LHCN-M2 (cell line): ENCODE results near the gene RER1. TPM values are rescaled to one million over a fixed set of nuclear protein-coding genes. Genes with fewer than 3 reads are reported as not detected.

Experiments used
- DNase-seq: peaks from one replicate; pipeline ENCODE4 v3.0.0-alpha.2; 2012; ENCODE audit warnings: low read depth
- total RNA-seq: library from RNA; depleted of rRNA; stranded (reverse); fragments of >200 nt; gene quantifications from 2 replicates; pipeline ENCODE4 v1.2.3, GENCODE V29; 2014

The RER1 gene
- total RNA-seq, 1 experiment from 2014 or later: 104 TPM

DNA sequence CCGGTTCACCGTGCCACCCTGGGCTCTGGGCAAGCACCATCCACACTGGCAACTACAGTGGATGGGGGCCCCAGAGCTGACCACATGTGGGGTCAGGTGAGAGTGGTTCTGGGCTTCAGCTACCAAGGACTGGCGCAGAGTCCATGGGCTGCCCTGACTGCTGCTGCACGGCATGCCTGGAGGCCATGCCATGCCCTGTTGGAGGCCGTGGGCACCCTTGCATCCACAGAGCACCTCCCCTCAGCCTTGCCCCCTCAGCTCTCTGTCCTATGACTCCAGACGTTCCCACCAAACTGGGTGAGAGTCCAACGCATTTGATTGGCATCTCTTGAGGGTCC is 15.7 kb upstream of the RER1 start:
- DNase-seq: no peak

DNA sequence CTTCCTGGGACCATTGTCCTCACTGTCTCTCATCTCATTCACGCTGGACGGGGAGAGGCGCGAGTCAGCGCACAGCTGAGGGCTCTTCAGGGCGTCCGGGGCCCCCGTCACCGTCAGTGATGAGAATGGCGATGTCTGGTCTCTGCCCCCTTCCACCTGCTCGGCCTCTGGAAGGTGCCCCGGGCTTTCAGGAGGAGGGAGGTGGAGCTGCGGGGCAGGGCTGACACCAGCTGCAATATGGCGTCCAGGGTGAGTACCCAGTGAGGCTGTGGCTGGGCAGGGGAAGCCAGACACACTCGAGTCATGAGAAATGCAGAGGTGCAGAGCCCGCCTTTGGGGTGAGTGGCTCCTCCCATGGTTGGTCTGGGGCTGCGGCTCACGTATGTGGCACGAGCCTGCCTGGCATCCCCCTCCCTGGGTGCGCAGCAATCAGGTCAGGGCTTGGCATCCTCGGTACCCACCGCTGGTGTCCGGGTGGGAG is 15.3 kb upstream of the RER1 start:
- no peak for DNase-seq

DNA sequence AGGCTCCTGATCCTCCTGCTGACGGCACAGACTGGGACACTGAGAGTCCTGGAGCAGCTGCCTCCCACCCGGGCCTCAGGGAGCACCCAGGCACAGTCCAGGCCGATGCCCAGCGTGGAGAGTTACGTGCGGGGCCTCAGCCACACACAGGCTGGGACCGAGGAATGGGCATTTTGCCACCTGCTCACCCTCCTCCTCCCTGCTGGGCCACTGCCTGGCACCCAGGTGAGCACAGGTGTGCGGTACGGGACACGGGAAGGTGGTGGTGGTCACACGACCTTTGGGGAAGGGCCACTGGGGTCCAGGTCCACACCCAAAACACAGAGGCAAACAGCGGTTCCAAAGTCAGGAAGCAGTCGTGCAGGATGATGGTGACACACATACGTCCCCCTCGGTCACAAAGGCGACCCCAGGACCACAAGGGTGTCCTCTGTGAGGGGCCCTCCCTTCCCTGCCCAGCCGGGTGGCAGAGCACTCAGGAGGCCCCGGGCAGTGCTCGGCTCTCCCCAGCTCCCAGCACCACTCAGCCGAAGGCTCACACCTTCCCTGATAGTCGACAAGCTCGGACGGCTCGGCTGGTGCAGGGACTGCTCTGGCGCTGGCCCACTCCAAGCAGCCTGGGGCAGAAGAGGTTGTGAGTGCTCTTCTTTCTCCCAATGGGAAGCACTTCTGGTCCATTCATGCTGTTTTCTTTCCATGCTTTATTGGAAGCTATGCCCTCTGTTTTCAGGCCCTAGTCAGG is 14.5 kb upstream of the RER1 start:
- DNase-seq: no peak

DNA sequence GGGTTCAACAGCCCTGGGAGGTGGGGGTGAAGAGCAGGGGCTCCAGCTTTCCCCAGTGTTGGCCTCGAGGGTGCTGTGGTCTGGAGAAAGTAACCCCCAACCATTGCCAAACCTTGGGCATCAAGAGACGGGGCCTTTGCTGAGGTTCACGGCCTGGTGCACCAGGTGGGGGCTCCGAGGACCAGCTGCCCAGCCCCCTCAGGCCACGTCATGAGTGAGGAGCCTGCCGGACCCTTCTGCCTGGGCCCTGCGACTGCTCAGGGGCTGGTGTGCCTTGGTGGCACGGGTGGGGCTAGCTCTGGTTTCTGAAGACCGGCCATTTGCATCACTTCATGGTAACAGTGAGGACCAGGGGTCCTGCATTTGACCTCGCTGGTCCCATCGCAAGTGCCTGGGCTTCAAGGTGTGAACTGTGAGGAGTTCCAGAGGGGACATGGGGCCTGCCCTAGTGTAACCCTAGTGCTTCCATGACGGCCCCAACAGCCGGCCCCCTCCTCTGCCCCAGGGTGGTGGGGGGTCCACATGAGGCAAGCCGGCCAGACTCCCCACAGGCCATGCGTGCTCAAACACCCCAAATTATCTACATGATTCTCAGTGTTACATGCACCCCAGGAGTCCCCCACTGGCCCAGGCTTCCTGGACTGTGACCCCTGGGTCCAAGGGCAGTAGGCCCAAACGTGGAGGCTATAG is 13.7 kb upstream of the RER1 start:
- no peak for DNase-seq

DNA sequence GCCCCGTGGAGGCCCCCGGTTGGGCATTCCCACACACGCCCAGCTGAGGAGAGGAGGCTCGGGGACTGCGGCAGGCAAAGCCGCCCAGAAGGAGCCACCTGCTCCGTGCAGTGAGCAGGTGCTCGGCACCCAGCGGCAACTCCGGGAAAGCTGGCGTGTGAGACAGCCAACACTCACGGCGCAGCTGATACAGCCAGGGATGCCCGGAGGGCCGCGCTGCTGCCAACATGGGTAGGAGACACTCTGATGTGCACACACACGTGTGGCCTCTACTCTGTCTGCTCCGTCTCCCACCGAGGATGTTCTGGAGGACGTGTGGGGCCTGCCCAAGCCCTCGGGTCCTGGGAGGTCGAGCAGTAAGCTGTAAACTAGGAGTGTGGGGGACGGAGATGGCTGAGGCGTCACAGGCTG is 13.2 kb upstream of the RER1 start:
- DNase-seq: no peak

DNA sequence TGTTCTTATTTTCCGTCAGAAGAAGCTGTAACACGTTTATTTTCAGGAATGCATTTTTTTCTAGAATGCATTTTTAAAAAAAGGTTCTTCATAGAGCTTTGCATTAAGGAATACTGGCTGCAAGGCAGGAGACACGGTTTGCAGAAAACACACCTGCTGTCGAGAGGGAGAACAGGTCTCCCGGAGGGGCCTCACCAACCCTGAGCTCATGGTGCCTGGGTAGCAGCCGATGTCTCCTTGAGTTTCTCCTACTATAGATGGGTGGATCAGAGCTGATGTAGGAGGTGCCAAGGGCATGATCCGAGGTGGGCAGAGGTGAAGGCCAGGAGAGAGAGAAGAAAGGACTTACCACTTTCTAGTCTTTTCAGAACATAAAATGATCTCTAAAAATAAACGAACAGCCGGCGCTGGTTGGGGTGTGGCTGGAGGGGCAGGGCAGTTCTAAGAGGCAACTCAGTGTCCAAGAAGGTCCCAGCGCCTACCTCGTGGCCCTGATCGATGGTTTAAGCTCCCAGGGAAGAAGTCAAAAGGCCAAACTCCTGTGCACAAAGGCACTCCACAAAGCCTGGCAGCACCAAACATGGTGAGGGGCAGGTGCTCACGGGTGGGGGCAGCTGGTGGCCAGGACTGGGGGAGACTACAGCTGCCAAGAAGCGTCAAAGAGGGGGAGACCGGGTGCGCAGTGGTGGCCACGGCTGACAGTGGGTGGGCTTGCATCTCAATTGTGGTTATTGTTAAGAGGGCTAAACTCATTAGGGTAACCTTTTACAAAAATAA is 12.5 kb upstream of the RER1 start:
- DNase-seq: no peak

DNA sequence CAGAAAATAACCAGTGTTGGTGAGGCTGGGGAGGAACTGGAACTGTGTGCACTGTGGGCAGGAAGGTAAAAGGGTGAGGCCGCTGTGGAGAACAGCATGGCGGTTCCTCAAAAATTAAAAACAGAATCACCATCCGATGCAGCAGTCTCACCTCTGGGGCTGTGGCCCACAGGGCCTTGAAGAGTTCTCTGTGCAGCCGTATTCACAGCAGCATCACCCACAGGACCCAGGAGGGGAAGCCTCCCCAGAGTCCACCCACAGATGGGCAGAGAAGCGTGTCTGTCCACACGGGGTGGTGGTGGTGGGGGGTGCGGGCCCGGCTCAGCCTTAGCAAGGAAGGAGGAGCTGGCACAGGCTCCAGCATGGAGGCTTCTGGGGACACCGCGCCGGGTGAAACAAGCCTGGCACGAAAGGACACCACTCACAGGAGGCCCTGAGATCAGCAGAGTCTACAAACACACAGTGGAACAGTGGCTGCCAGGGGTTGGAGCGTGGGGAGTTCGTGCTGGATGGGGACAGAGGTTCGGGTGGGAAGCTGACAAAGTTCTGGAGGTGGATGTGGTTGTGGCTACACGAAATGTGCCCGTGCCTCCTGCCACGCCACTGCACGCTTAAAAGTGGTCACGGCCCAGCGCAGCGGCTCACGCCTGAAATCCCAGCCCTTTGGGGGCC is 11.8 kb upstream of the RER1 start:
- DNase-seq: no peak

DNA sequence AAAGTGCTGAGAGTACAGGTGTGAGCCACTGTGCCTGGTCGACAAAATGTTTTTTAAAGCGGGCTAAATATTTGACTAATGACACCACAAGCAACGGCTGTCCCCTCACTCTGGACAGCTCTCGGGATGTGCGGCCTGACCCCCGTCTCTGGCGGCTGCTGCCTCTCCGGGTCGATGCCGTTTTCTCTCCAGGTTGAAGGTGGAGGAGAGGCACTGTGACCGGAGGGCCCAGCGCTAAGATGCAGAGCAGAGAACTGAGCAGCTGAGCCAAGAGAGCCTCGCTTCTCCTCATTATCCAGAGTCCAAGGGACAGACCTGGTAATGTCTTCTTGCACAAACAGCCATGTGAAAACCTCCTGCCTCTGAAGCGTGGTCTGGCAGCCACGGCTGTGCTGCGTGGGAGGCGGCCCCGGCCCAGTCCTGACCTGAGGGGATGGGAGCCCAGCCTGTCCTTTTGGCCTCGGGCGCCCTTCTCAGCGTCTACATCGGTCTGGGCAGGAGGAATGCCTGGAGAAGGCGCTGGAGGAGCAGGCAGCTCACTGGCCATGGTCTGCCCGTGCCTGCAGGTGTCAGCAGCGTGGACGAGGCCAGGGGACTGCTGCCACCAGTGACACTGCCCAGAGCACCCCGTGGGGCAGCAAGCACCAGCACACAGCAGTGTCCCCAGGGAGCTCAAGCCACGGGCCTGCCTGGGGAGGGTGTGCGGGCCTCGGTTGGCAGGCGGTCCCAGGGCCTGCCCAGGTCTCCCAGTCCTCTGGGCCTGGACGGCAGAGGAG is 10.6 kb upstream of the RER1 start:
- DNase-seq: no peak

DNA sequence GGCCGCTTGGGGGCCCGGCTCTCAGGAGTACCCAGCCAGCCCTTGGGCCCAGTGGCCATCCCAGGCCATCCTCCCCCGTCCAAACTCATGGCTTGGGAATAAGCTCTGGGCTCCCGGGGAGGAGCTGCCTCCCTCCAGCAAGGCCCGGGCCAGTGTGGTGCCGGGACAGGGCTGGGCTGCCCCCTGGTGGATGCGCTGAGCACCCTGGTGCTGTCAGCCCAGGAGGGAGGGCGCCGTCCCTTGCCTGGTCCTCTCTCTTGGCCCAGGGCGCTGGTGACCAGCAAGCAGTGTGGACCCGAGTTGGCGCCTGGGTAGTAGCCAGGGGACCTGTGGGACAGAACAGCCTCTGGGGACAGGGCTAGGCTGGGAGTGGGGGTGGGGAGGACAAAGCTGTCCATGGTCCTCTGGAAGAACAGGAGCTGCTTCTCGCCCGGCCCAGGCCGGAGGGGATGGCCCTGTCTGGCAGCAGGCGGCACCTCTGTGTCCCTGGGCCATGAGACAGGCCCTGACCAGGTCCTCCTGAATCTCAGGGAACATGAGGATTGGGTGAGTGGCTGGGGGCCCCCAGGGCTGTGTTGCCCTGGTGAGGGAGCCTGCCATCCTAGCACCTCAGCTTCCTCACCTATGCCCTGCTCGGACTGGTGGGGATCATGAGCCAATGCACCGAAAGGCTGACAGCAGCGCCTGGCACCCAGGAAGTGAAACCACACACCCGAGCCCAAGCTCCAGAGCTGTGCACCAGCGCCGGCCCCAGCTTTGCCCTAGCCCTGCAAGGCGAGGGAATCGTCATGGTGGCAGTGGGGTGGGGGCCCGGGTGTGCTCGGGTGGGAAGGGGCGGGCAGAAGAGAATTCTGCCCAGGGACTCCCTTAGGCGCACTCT is 9.7 kb upstream of the RER1 start:
- peak; percentile 63 for DNase-seq

DNA sequence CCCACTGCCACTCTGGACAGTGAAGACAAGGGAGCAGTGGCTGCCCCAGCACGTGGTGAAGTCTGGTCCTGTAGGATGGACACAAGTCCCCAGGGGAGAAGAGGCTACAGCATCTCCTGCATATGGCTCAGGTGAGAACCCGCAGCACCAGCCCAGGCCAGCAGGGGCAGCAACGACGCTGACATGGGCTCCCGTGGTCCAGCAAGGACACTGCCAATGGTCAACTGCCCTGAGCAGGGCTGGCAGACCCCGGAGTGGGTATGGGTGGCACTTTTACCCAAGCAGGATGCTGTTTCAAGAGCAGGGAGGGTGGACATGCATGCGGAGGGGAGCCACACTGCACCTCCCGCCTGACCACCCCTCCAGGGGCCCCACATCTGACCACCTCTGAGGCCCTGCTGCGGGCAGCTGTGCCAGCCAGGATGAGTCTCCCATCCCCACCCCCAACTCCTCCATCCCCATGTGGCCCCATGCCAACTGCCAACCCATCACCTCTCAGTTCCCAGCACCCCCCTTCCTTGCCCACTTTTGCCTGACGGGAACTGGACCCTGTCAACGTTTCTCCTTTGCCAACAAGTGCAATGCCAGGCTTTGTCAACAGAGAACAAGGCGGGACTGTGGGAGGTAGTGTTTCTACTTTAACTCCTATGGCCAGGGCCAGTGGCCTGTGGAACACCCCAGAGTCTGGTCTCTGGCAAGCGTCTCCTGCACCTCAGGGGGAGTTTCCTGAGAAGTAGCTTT is 8.8 kb upstream of the RER1 start:
- no peak for DNase-seq

DNA sequence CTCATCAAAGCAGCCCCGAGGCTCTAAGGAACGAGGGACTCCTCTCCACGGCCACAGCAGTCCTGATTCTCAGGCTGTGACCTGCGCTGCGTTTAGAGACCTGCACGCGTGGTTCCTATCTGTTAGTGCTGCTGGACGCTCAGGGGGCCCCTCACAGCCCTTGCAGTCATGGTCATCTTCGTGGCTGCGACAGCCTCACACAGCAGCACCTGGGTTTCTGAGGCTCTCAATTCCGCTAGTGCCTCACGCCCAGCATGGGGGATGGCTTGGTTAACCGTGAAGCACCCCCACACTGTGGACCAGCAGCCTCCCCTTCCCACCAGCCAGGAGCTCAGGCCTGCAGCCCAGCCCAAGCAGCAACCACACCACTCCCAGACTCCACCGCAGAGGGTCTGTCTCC is 8.1 kb upstream of the RER1 start:
- no peak for DNase-seq

DNA sequence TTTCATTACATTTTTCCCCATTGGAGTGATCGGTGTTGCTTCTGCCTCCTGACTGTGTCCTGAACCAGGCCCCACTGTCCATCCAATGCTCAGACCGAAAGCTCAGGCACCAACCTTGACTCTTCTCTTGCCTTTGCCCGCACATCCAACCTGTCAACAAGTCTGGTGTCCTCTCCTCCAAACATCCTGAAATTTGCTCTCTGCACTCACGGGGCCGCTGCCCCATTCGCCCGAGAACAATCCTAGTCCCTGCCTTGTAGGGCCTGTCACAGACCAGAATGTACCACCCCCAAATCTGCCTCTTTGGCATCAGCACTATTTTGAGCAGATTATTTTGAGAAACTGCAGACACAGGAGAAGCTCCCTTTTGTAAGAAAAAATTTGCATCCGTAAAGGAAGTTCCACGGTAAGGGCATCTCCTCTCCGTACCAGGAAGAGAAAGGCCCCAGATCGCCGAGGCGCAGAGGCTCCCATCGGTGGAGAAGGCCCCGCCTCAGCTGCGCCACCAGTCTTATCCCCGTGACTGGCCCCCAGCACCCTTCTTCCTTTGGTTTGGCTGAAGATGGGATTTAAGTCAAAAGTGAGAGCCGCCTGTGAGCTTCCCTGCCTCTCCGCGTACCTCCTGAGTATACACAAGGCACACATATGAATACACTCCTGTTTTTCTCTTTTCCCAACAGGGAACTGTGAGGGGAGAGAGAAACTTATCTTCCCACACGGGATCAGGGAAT is 7.3 kb upstream of the RER1 start:
- DNase-seq: no peak

DNA sequence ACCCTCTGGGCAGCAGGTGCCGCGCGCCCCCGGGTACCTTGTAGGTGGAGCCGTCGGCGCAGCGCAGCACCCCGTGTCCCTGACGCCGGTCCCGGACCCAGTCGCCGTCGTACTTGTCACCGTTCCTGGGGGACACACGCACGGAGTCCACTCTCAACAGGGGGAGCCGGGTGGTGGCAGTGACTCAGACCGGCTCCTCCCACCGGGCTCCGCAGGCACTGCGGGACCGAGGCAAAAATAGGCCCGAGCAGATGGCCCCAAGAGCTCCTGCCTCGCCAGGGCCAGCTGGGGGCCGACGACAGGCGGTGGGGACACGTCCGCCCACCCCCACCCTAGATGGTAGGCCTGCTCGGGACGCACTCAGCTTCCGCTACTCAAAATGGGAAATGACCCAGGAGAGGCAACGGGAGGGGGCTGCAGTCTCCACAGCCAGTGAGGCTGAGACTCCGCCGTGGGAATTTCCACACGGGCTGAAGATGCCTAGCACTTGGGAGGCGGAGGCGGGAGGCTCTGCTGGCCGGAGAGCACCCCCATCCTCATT is 6.6 kb upstream of the RER1 start:
- no peak for DNase-seq

DNA sequence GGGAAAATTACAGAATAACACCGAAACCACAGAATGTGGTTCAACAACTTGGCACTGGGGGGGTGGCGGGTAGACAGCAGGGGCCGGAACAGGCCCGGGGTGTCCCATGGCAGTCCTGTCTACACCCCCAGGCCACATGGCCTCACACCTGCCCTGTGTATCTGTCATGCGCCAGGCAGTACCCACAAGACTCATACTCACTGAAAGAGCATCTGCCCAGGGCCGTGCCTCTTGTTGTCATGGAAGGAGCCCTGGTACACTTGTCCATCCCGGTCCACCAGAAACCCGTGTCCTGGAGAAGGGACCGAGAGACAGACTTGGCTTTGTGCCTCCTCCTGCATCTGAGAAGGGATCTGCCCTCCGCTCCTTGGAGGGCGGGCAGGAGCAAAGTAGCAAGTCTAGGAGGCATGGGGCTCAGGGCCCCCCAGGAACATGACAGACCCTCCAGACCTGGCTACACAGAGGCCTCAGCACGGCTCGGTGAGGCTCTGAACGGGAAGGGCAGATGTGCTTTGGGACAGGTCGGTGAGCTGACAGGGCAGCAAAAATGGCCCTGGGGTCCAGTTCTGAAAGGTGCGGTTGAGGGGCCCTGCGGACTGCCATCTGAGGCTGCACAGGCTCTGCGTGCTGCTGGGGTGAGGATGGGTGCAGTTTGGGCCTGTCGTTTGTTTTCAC is 5.9 kb upstream of the RER1 start:
- no peak for DNase-seq

DNA sequence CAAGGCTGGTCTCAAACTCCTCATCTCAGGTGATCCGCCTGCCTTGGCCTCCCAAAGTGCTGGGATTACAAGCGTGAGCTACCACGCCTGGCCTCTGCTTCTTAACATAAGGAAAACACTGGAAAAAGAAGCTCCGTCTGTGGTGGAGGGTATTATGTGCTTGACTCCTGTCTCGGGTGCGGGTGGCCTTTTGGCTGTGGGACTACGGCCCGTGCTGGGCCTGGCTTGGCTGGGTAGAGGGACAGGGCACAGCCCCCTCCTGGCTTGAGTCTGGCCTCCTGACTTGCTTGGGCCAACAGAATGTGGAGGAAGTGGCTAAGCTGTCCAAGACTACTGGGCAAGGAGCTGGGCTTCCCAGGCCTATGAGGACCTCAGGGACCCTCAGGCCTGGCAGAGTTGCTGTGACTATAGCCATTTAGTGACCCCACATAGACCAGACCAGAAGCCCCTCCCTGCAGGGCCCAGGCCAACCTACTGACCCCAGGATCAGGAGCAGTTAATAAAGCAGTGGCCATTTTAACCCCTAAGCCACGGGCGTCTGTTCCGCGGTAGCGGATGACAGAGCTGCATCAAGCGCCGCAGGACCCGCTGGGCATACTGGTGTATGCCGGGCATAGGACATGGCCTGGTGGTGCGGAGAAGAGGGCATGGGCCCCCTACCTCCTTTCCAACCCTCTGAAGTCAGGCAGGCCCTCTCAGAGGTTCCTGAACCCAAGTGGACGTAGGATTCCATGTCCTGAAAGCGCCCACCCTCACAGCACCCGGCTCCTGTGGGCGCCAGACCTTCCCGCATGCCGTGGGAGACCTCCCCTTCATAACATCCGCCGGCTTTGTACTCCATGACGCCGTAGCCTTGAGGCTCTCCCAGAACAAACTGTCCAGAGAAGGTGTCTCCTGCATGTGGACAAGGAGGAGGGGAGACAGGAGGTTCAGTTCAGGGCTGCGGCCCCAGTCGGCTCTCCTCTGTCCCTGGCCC is 4.7 kb upstream of the RER1 start:
- no peak for DNase-seq

DNA sequence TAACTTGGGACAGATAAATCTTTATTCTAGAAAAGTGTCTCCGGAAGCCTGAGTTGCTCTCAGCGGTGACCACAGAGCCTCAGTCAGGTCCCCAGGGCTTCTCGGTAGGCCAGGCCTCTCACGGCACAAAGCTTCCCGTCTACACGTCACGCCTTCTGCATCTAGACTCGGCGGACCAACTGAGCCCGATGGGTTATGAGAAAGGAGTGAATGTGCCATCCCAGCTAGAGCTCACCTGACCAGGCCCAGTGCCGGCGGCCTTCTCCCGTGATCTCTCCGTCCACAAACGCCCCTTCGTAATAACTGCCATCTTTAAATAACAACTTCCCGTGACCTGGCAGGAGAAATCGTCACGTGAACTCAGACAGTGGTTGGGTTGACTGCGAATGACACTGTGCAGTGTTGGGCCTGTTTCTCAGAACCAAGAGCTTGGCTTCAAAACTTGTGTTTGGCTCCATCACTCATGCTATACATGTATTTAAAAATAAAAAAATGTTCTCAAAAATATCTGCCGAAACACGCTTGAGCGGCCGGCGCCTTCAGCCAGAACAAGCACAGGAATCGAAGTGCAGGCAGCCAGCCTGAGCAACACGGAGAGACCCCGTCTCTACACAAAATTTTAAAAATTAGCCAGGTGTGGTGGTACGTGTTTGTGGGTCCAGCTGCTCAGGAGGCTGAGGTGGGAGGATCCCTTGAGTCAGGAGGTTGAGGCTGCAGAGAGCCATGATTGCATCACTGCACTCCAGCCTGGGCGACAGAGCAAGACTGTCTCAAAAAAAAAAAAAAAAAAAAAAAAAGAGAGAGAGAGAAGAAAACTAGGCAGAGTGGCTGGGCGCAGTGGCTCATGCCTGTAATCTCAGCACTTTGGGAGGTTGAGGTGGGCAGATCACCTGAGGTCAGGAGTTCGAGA is 3.4 kb upstream of the RER1 start:
- no peak for DNase-seq
